Measurements from ENCODE around the gene ULK2.
"Not testable (repeated sequence)": the region's sequence is repeated elsewhere in the genome, so short reads cannot be mapped to it uniquely, and the experiment has no call there.

ULK2 gene

DNA sequence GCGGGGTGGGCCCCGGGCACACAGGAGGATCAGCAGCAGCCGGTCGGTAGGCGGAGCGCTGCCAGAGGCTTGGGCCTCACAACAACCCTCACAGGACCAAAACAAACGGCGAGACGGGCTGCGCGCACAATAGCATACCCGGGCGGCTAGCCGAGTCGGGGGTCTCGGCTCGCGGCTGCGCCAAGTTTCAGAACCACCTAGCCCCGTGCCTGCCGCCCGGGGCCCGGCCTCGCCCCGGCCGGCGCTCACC is 732 bp downstream of the ULK2 start:
- DNase-seq (ENCODE audit: low read depth in 3 of 3, low spot score in 1 of 3): peak in 2 of 3 donors; percentile 9 to 35

DNA sequence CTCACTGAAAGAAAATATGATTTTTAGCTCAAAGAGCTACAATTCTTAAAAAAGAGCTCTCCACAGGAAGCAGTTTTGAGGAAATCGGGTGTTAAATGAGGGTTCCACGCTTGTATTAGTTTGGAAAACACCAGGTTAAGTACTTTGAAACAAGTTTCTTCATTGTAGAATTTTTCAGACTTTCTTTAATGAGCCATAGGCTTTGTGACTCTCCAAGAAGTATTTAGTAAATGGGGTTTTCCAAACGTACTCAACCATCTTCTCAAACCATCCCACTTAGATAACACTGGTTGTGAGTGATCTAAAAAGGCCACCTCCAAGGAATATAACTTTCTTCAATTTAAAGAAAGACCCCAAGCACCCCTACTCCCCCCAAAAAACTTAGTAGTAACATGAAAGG is 2.7 kb downstream of the ULK2 start:
- no peak for DNase-seq (ENCODE audit: low read depth in 3 of 3, low spot score in 1 of 3)

DNA sequence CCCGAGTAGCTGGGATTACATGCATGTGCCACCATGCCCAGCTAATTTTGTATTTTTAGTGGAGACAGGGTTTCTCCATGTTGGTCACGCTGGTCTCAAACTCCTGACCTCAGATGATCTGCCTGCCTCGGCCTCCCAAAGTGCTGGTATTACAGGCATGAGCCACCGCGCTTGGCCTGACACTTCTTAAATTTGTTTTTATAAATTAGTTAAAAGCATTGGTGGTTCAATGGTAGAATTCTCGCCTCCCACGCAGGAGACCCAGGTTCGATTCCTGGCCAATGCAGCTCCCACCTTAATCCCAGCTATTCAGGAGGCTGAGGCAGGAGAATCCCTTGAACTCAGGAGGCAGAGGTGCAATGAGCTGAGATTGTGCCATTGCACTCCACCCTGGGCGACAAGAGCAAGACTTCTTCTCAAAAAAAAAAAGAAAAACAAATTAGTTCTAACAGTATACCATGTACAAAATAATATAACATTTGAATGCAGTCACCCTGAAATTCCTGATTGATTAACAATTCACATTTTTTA is 7.0 kb downstream of the ULK2 start:
- not testable (repeated sequence) for DNase-seq (ENCODE audit: low read depth in 3 of 3, low spot score in 1 of 3)

GRCh38 chr17:19857640-19858039 is 10.1 kb downstream of the ULK2 start:
- DNase-seq (ENCODE audit: low read depth in 3 of 3, low spot score in 1 of 3): no peak

DNA sequence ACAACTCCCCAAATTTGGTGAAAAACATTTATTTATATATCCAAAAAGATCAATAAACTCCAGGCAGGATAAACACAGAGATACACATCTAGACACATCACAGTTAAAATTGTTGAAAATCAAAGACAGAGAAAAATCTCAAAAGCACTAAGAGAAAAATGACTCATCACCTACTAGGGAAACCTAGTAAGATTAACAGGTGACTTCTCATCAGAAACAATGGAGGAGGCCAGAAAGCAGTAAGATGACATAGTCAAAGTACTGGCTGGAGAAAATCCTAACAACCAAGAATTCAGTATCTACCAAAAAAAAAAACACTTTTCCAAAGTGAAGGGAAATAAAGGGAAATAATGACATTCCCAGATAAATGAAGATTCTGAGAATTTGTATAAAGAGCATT is 33.8 kb downstream of the ULK2 start:
- DNase-seq (ENCODE audit: low read depth in 3 of 3, low spot score in 1 of 3): no peak

DNA sequence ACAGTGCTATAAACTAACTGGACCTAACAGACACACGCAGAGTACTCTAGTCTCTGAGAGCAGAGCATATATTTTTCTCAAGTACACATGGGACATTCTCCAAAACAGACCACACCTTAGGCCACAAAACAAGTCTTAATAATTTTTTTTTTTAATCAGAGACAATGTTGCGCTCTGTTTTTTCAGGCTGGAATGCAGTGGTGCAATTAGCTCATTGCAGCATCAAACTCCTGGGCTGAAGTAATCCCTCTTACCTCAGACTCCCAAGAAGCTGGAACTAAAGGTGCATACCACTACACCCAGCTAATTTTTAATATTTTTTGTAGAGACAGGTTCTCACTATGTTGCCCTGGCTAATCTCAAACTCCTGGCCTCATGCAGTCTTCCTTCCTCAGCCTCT is 37.7 kb downstream of the ULK2 start:
- DNase-seq (ENCODE audit: low read depth in 3 of 3, low spot score in 1 of 3): no peak

- no peak for DNase-seq (ENCODE audit: low read depth in 3 of 3, low spot score in 1 of 3)
Observed at GRCh38 chr17:19812407-19812806, 55.3 kb downstream of the ULK2 start.

- DNase-seq (ENCODE audit: low read depth in 3 of 3, low spot score in 1 of 3): no peak
Observed at GRCh38 chr17:19805006-19805405, 62.7 kb downstream of the ULK2 start.

GRCh38 chr17:19800571-19800970 is 67.2 kb downstream of the ULK2 start:
- no peak for DNase-seq (ENCODE audit: low read depth in 3 of 3, low spot score in 1 of 3)

DNA sequence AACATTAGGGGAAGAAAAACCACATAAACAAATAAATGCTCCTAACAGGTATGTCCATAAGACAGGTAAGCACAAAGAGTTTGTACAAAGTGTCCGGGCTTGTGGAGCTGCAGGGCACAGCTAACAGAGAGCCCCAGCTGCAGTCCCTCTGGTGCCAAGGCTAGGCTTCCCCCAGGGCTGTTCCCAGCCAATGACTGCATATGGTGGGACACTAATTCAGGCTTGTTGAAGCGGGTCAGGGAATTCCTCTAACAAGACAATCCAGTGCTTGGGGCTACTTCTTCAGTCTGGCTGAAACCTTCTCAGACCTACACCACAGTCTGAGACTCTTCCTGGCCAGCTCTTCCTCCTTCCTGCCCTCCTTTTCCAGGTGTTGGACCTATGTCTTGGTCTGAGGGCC is 67.9 kb downstream of the ULK2 start:
- DNase-seq (ENCODE audit: low read depth in 3 of 3, low spot score in 1 of 3): no peak

DNA sequence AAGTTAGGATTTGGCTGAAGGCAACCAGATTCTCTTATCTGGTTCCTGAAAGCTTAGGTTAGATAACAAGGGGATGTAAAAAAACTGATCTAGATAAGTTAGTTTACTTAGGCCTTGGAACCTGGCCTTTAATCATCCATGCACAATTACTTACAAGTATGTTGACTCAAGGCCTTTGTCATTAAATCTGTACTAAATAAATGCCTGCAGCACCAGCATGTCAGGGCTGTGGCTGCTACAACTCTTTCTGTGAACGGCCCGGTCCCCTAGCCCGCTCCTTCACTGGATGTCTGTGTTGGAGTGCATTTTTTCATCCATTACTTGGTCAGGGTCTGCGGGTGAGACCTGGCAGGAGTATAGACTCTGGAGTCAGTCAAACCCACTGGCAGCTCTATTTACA is 71.3 kb downstream of the ULK2 start:
- DNase-seq (ENCODE audit: low read depth in 3 of 3, low spot score in 1 of 3): no peak

DNA sequence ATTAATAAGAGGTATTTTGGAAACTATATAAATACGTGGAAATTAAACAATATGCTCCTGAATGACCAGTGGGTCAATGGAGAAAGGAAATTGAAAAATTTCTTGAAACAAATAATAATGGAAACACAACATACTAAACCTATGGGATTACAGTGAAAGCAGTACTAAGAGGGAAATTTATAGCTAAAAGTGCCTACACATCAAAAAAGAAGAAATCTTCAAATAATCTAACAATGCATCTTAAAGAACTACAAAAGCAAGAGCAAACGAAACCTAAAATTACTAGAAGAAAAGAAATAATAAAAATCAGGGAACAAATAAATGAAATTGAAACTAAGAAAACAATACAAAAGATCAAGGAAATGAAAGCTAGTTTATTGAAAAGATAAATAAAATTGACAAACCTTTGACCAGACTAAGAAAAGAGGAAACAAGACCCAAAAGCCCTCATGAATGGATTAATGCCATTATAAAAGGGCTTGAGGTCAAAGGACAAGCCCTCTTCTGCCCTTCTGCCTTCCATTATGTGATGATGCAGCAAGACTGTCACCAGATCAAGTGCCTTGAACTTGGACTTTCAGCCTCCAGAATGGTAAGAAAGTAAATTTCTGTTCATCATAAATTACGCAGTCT is 75.7 kb downstream of the ULK2 start:
- DNase-seq (ENCODE audit: low read depth in 3 of 3, low spot score in 1 of 3): no peak

GRCh38 chr17:19787733-19788357 is 79.9 kb downstream of the ULK2 start:
- no peak for DNase-seq (ENCODE audit: low read depth in 3 of 3, low spot score in 1 of 3)

GRCh38 chr17:19785854-19786253 is 81.9 kb downstream of the ULK2 start:
- DNase-seq (ENCODE audit: low read depth in 3 of 3, low spot score in 1 of 3): no peak

- DNase-seq (ENCODE audit: low read depth in 3 of 3, low spot score in 1 of 3): no peak
Observed at GRCh38 chr17:19781488-19782458, 86.0 kb downstream of the ULK2 start.

DNA sequence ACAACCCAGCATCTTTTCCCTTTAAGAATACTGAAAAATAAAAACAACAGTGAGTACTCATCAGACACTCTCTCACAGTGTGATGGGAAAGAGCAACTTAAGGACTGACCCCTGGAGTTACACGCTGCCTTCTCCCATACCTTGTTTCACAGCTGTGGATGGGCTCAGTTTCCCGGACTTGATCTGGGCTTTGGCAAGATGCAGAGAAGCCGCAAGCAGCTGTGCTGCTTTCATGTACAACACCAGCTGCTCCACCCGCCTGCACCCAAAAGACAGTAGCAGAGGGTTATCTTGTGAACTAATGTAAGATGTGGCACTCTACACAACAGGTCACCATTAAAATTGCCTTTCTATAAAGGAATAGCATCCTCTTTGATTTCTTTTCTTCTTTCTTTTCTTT is 86.9 kb downstream of the ULK2 start:
- DNase-seq (ENCODE audit: low read depth in 3 of 3, low spot score in 1 of 3): no peak

GRCh38 chr17:19773534-19773933 is 94.2 kb downstream of the ULK2 start:
- no peak for DNase-seq (ENCODE audit: low read depth in 3 of 3, low spot score in 1 of 3)

GRCh38 chr17:19771971-19772630 is 95.6 kb downstream of the ULK2 start:
- peak in 2 of 3 donors; percentile 8 to 21 for DNase-seq (ENCODE audit: low read depth in 3 of 3, low spot score in 1 of 3)

DNA sequence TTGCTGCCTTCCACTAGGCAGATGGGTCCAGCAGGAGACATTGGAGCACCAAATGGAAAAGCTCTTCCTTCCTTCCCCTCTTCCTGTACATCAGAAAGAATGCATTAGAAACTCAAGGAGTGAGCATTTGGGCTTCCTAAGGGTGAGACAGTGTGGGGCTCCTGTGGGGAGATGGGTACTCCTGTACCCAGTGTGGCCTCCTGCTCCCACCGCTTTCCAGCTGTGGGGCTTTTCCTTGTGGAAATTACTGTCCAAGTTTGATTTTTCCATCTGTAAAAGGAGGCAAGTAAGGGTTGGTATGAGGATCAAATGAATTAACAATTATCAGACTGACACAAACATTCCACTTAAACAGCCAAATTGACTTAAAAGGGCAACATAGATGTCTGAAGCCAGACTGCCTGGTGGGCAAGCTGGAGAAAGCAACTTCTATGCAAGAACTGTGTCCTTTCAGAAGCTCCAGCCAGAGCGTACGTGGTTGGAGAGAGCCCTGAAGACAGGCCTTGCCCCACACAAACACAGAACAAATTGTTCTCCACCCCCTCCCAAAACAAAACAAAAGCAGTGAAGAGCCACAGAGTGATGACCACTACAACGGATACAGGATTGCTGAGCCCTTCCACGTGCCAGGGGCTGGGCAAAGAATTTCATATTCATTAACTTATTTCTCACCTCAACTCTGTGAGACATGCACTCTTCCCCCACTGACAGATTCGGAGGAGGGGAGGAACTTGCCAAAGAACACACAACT is 96.6 kb downstream of the ULK2 start:
- no peak for DNase-seq (ENCODE audit: low read depth in 3 of 3, low spot score in 1 of 3)

DNA sequence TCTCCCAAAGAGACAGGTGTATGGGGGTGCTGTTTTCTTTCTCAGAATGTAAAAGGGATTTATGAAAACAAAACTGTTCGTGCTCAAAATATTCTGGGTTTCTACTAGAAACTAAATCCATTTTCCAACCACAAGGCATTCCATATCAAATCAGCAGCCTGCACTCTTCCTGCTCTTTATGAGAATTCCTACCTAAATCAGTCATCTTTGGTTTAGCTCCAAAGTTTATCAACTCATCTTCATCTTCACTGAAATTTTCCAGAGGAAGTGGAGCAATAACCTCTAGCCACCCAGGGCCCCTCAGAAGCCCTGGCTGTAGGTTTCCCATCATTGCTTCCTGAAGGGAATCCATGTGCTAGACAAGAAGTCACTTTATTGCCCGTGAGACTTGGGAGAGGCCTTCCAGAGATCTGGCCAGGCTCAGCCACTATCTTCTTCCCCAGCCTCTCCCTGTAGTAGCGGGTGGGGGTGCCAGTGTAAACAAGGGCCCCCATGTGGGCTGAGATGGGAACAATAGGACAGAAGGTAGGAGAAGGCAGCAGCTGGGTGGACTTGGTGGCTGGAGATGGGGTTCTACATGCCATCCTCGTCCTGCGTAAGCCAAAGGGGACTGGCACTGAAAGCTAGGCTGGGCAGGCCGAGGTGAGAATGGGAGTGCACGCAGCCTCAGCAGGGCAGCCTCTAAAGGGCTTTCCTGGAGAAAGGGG is 97.6 kb downstream of the ULK2 start:
- no peak for DNase-seq (ENCODE audit: low read depth in 3 of 3, low spot score in 1 of 3)

Measured in stimulated activated CD4-positive, alpha-beta T cell treated with anti-CD3 and anti-CD28 coated beads, TNF-alpha, amount 100 ng/mL, for 1 hour (primary cell).